Nephron (organoid): ENCODE data around the gene OSTN.

Source experiments
- H3K27ac Mint-ChIP-seq, 3 experiments: 2 replicates each; pipeline ENCODE4 v1.8.0; 2020; ENCODE audit warnings: mixed read lengths in 3 of 3, mild to moderate bottlenecking in 2 of 3, moderate library complexity in 1 of 3
- H3K27me3 Mint-ChIP-seq: 2 replicates; pipeline ENCODE4 v1.8.0; 2021; ENCODE audit warnings: low read depth, mild to moderate bottlenecking, moderate library complexity, mixed read lengths
- H3K36me3 Mint-ChIP-seq: 2 replicates; pipeline ENCODE4 v1.8.0; 2020; ENCODE audit warnings: low read depth, mixed read lengths
- H3K4me1 Mint-ChIP-seq: 2 replicates; pipeline ENCODE4 v1.8.0; 2020; ENCODE audit warnings: mixed read lengths
- H3K4me3 Mint-ChIP-seq, 3 experiments: 2 replicates each; pipeline ENCODE4 v1.8.0; 2020; ENCODE audit warnings: mild to moderate bottlenecking in 3 of 3, mixed read lengths in 3 of 3, moderate library complexity in 2 of 3
- H3K9me3 Mint-ChIP-seq: 2 replicates; pipeline ENCODE4 v1.8.0; 2020; ENCODE audit warnings: mixed read lengths
- TF ChIP-seq, protein P1 (sequence below), 3 experiments: fragments of 200-600 bp; sonication (generic); IDR thresholded peaks; one replicate each; pipeline ENCODE4 v1.5.0; 2021; ENCODE audit warnings: antibody characterized with exemption in 3 of 3; ENCODE audit not compliant: unreplicated experiment in 3 of 3

OSTN gene

DNA sequence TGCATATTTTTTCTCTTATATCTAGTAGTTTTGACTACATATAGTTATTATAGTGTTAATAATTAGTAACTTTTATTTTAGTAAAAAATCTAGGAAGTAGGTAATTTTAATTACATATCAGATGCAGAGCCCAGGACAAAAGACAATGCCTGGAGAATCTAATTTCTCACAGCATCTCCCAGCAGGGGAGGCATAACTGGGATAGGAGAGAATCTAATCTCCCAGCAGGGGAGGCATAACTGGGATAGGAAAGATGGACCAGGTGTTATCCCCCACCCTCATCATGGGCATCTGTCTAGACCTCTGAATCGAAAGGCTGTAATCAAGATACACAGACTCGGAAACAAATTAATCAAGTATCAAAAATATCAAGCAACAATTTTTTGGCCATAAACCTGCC, 58.2 kb downstream of the OSTN start:
- no peaks in the 10 kb centered on the region for H3K9me3 Mint-ChIP-seq
- H3K4me1 Mint-ChIP-seq: no peaks in the 10 kb centered on the region
- H3K27ac Mint-ChIP-seq: no peak overlapping the region
- H3K36me3 Mint-ChIP-seq: no peaks in the 10 kb centered on the region
- H3K27me3 Mint-ChIP-seq: no peaks in the 10 kb centered on the region
- TF ChIP-seq, protein P1, sequence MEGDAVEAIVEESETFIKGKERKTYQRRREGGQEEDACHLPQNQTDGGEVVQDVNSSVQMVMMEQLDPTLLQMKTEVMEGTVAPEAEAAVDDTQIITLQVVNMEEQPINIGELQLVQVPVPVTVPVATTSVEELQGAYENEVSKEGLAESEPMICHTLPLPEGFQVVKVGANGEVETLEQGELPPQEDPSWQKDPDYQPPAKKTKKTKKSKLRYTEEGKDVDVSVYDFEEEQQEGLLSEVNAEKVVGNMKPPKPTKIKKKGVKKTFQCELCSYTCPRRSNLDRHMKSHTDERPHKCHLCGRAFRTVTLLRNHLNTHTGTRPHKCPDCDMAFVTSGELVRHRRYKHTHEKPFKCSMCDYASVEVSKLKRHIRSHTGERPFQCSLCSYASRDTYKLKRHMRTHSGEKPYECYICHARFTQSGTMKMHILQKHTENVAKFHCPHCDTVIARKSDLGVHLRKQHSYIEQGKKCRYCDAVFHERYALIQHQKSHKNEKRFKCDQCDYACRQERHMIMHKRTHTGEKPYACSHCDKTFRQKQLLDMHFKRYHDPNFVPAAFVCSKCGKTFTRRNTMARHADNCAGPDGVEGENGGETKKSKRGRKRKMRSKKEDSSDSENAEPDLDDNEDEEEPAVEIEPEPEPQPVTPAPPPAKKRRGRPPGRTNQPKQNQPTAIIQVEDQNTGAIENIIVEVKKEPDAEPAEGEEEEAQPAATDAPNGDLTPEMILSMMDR (IDR thresholded peaks at IDR 0.05; ENCODE audit: unreplicated experiment in 3 of 3): no peak
- no peak overlapping the region for H3K4me3 Mint-ChIP-seq

DNA sequence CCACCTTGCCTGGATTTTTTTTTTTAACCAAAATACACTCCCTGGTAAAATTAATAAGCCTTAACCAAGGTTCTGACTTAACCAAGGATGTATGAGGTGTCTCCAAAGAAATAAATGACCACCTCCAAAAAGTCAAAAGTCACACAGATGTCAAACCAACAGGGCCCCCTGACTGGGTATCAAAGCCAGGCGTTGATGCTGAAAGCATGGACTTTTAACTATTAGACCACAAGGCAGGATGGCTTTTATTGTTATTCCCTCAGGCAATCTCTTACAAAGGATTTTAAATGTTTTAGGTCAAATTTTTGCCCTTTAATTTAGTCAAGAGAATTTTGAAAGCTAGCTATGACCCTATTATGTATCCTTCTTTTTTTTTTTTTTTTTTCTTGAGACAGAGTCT, 60.4 kb downstream of the OSTN start:
- Mint-ChIP-seq H3K4me1 (peaks cover 5% of the 10 kb centered on the region), H3K9me3 (no peaks in the 10 kb centered on the region), H3K27ac (no peak overlapping the region), H3K4me3 (no peak overlapping the region), H3K36me3 (no peaks in the 10 kb centered on the region), H3K27me3 (no peaks in the 10 kb centered on the region)
- TF ChIP-seq, protein P1 (IDR thresholded peaks at IDR 0.05; ENCODE audit: unreplicated experiment in 3 of 3): no peak

DNA sequence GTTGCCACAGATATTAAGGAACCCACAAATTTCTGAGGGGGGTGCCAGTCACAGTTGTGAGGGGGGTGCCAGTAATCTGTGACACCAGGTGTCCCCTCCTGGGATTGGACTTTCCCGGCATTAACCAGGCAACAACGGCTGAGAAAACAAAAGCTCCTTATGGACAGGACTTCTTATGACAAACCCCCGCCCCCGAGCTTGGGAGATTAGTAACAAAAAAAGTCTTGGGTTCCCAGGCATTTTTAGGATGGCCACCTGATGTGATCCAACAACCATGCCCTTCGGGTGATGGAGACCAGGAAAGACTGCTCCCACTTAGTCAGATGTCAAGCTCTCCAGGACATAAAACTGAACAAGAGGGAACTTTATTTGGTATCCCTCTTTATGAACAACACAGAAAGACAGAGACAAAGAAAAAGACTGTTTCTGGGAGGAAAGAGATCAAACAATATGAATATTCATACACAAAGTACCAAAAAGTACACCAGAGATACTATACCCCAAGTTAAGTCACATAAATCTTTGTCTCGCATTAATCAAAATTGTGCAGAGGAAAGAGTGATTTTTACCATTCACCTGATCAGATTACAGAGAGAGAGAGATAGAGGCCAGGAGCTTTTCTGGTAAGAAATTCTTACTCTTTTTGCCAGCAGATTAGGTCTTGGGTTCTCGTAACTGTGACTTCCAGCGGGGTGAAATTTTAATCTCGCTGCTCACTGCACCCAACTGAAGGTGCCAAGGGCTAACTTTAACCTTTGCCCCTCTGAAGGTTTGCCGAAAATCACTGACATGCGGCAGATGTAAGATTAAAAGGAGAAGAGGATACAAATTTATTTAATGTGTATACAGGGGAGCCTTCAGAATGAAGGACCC, 61.6 kb downstream of the OSTN start:
- TF ChIP-seq, protein P1 (IDR thresholded peaks at IDR 0.05; ENCODE audit: unreplicated experiment in 3 of 3): no peak
- no peaks in the 10 kb centered on the region for H3K27me3 Mint-ChIP-seq
- no peaks in the 10 kb centered on the region for H3K36me3 Mint-ChIP-seq
- H3K4me1 Mint-ChIP-seq: peaks cover 5% of the 10 kb centered on the region
- H3K9me3 Mint-ChIP-seq: no peaks in the 10 kb centered on the region
- no peak overlapping the region for H3K27ac Mint-ChIP-seq
- no peak overlapping the region for H3K4me3 Mint-ChIP-seq

DNA sequence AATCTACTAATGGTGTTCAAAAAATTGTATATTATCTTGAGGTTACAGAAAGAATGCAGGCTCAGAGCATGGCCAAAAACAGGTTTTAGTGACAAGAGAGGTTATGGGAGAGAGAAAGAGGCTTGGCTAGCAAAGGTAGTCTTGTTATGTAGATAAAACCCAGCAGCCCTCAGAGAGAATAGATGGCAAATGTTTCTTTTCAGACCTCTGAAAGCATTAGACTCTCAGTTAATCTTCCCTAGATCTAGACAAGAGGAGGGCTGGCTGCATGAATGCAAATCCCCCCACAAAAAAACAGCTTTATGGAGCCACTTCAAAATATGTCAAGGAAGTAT, 62.2 kb downstream of the OSTN start:
- Mint-ChIP-seq H3K27me3 (no peaks in the 10 kb centered on the region), H3K36me3 (no peaks in the 10 kb centered on the region), H3K27ac (no peak overlapping the region), H3K4me1 (peaks cover 5% of the 10 kb centered on the region), H3K4me3 (no peak overlapping the region), H3K9me3 (no peaks in the 10 kb centered on the region)
- TF ChIP-seq, protein P1 (IDR thresholded peaks at IDR 0.05; ENCODE audit: unreplicated experiment in 3 of 3): no peak

DNA sequence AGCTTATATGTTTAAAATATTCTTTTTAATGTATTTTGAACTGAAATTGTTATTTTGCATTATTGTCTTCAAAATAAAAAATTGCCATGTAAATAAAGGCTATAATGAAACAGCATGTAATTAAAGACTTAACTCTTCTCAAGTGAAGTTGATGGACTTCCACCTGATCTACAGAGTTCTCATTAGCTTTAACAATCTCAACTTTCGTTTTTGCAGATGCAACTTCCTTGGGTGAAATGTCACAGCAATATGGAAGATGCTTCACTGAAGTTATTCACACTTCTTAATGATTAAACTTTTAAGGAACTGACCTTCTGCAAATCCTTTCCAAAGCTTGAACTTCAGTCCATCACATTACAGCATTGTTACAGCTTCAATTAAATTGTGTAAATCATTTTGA, 63.6 kb downstream of the OSTN start:
- no peak overlapping the region for H3K4me3 Mint-ChIP-seq
- H3K27me3 Mint-ChIP-seq: no peaks in the 10 kb centered on the region
- no peaks in the 10 kb centered on the region for H3K36me3 Mint-ChIP-seq
- H3K9me3 Mint-ChIP-seq: no peaks in the 10 kb centered on the region
- peaks cover 9% of the 10 kb centered on the region for H3K4me1 Mint-ChIP-seq
- TF ChIP-seq, protein P1 (IDR thresholded peaks at IDR 0.05; ENCODE audit: unreplicated experiment in 3 of 3): no peak
- H3K27ac Mint-ChIP-seq: no peak overlapping the region

DNA sequence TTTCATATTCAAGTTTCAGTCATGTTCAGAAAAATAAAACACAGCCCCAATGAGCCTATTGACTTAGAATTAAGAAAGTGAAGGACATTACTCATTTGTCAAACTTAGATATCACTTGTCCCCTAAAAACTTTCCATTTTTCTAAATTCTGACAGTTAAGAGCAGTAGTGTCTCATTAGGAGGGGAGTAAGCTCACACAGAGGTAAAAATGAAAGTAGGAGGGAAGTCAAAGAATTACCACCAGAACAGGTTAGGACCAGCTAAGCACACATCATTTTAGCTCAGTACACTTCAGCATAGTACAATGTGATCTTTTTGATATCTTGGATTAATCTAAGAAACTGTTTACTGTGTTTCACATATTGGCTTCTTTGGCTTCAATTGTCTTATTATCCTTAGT, 64.3 kb downstream of the OSTN start:
- TF ChIP-seq, protein P1 (IDR thresholded peaks at IDR 0.05; ENCODE audit: unreplicated experiment in 3 of 3): no peak

More for the DNA sequence above, 64.3 kb downstream of the OSTN start:
- no peak overlapping the region for H3K4me3 Mint-ChIP-seq
- H3K36me3 Mint-ChIP-seq: no peaks in the 10 kb centered on the region
- H3K27me3 Mint-ChIP-seq: no peaks in the 10 kb centered on the region
- no peak overlapping the region for H3K27ac Mint-ChIP-seq
- no peaks in the 10 kb centered on the region for H3K9me3 Mint-ChIP-seq
- peaks cover 9% of the 10 kb centered on the region for H3K4me1 Mint-ChIP-seq
